Omental fat pad (tissue), 4 donors: ENCODE measurements around the gene PCP4. TPM values are rescaled to one million over a fixed set of nuclear protein-coding genes. Genes with fewer than 3 reads are reported as not detected.
"Not testable (repeated sequence)": the region's sequence is repeated elsewhere in the genome, so short reads cannot be mapped to it uniquely, and the experiment has no call there.

Experiments
- ATAC-seq: fragments of 150-250 bp; one replicate; pipeline ENCODE4 v1.9.1; 2016; ENCODE audit warnings: mild to moderate bottlenecking, moderate library complexity; ENCODE audit not compliant: low FRiP score
- DNase-seq: peaks from one replicate; pipeline ENCODE4 v3.0.0-alpha.2; 2019; ENCODE audit warnings: low spot score
- CTCF ChIP-seq, 3 donors: fragments of 450-650 bp; IDR thresholded peaks; one replicate each; pipeline ENCODE4 v1.5.1; 2016 to 2017; ENCODE audit warnings: antibody characterized with exemption in 3 of 3, mild to moderate bottlenecking in 3 of 3, moderate library complexity in 2 of 3
- total RNA-seq, 4 donors: library from RNA; depleted of rRNA; stranded (reverse); fragments of >200 nt; gene quantifications; one replicate each; pipeline ENCODE4 v1.1.0, GENCODE V29; 2016

Gene PCP4
- total RNA-seq, 4 donors from 2014 or later, result 2.7 to 5.1 (median 4.0) TPM; not detected in 1

GRCh38 chr21:39881661-39882060 is 14.4 kb downstream of the PCP4 start:
- no peak for TF ChIP-seq CTCF (IDR thresholded peaks at IDR 0.05)
- DNase-seq (no peak), ATAC-seq (no peak)

DNA sequence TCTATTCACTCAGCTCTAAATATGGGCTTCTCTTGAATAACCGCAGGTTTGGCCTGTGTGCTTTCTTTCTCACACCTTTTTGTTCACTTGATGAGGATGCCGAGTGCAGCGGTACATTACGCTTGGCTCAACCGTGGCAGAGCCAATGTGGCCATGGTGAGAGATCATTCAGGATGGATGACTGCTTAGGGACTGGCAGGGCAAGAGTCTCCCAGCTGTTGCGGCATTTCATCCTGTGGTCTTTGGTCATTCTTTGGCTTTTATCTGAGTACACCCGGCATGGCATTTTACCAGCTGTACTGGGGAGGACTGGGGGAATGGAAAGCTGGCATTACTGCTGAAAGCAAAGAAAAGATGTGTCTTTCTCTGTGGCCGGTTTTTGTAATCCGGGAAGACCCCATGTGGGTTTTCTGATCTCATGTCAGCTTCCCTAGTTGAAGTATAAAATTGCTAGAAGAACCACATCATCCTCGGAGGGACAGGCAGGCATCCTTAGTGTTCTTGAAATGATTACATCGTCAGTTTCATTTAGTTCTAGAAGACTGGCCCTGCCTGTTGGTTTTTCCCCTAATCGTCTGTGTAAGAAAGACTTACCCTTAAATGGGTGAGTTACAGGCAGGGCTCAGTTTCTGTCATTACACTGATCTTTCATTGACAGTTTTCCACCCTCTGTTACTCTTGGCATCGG is 15.1 kb downstream of the PCP4 start:
- DNase-seq (no peak), ATAC-seq (no peak)
- no peak for TF ChIP-seq CTCF (IDR thresholded peaks at IDR 0.05)

DNA sequence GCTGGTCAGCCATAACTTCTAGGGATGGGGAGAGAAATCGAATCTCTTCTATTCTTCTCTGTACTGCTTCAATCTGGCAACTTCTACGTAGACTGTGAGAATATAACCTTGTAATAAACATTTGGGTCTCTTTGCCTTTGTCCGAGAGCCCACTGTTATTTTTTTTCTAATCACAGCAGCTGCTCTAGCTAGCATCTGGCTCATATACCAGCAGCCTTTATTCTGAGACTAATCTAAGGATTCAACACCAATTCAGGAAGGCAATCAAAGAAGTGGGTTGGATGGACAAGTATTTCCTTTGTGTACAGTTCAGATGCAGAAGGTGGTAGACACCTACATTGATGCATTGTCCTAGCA is 15.6 kb downstream of the PCP4 start:
- DNase-seq (no peak), ATAC-seq (no peak)
- no peak for TF ChIP-seq CTCF (IDR thresholded peaks at IDR 0.05)

- TF ChIP-seq CTCF (IDR thresholded peaks at IDR 0.05), result no peak
- no peak for DNase-seq
- no peak for ATAC-seq
Measured at GRCh38 chr21:39885119-39885848, 18.0 kb downstream of the PCP4 start.

DNA sequence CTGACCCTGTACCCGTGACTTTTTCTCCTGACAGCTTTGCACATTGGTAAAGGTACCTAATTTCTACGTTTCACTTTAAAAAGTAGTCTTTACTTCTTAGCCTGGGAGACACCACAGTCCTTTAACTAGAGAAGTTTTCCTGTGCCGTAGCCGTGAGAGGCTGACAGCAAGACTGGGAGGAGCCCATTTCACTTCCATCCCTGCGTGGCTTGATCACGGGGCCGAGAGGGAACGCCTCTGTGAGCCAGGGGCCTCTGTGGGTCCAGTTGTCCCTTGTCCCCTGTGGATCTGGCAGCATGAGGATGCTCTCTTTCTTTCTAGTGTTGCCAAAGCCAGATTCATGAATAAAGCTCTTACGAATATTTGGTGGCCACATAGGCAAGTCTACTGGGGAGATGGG is 21.6 kb downstream of the PCP4 start:
- no peak for TF ChIP-seq CTCF (IDR thresholded peaks at IDR 0.05)
- no peak for ATAC-seq
- no peak for DNase-seq

GRCh38 chr21:39891111-39891510 is 23.9 kb downstream of the PCP4 start:
- ATAC-seq, result no peak
- no peak for DNase-seq
- no peak for TF ChIP-seq CTCF (IDR thresholded peaks at IDR 0.05)

GRCh38 chr21:39891863-39892262 is 24.6 kb downstream of the PCP4 start:
- DNase-seq, ATAC-seq: not testable (repeated sequence)
